ENCODE results near the gene RUVBL2. TPM values are rescaled to one million over a fixed set of nuclear protein-coding genes. Genes with fewer than 3 reads are reported as not detected.
A peak's percentile ranks its signal among the peaks of the same experiment; 100 is the strongest.

Gene RUVBL2
- total RNA-seq, 1 donor from 2014 or later, result 170 TPM

DNA sequence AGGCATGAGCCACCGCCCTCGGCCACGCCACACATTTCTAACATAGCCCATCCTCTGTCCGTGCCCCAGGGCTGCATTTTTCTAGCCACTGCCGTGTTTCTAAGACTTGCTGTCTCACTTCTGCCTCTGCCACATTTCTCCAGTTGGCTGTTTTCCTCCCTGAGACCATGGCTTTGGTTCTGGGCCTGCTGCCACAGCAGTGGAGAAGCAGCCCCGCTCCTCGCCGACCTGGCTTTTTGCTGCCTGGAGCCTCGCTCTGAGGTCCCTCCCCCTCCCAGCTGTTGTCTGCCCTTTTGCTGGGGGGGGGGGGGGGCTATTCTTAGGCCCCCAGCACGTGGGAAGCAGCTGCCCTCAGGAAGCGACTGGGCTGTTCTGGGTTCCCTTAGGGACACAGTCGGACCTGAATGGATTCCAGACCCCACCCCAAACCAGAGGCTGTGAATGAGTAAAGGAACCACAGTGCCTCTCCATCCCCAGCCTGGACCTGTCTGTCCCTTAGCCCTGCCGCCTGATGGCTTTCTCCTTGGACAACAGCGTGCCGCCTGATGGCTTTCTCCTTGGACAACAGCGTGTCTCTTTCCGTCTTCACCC, 3.9 kb upstream of the RUVBL2 start:
- no peak for DNase-seq (ENCODE audit: low read depth)

- DNase-seq (ENCODE audit: low read depth), result no peak
Observed at GRCh38 chr19:48990400-48990799, 3.3 kb upstream of the RUVBL2 start.

DNA sequence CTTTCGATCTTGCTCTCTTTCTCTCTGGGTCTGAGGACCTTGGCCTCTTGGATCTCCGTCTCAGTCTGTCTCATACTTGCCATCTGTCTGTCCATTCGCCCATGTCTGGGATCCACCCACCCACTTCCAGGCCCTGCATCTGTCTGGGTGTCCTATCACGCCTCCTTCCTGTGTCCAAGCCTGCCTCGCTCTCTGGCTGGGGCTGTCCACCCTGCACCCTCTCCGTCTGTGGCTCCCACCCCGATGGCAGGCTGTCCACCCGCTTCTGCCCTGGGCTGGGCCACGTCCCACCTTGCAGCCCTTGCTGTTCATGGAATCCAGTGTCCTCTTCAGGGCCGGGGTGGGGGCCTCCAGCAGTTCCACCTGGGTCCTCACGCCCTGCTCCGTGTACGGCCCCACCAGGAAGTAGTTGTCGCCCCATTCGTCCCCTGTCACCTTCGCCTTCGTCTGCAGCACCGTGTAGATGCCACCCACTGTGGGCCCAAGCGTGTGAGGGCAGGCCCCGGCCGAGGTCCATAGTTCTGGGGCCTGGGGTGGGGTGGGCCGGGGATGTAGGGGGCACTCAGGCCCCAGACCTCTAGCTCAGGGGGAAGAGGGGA, 2.6 kb upstream of the RUVBL2 start:
- DNase-seq (ENCODE audit: low read depth), result no peak

GRCh38 chr19:48991873-48992580, 1.7 kb upstream of the RUVBL2 start:
- peak; percentile 77 for DNase-seq (ENCODE audit: low read depth)

GRCh38 chr19:48992581-48993174, 1.0 kb upstream of the RUVBL2 start:
- no peak for DNase-seq (ENCODE audit: low read depth)

DNA sequence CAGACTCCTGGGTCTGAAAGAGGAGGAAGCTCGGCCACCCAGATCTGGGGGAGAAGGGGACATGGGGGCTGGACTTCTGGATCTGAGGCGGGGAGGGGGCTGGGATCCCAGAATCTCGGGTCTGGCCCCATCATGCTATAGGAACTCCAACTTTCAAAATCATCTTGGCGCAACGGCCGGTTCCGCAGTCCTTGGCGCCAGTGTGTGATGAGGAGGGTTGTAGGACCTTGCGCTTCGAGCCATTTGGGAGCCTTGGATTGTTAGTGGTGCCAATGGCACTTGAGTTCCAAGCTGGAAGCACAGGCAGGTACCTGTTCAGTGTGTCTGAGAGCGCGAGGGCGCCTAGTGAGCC, 324 bp downstream of the RUVBL2 start:
- no peak for DNase-seq (ENCODE audit: low read depth)

DNA sequence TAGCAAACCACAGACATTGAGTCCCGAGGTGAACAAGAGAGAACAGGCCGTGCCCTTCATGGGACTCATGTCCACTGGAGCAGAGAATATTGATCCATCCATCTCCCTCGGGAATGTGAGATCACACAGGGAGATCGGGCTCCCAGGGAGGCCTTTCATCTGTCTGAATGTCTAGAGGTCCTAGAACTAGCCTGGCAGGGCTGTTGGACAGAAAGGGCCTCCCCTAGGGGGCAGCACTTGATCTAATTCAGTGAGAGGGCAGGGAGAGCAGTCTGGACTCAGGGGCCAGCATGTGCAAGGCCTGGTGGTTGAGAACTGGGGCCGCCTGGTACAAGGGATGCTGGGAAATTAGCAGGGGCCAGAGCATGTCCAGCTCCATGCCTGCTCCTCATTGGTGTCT, 4.3 kb downstream of the RUVBL2 start:
- peak; percentile 54 for DNase-seq (ENCODE audit: low read depth)

GRCh38 chr19:48999481-49000325, 6.0 kb downstream of the RUVBL2 start:
- peak; percentile 49 for DNase-seq (ENCODE audit: low read depth)

GRCh38 chr19:49004133-49004532, 10.4 kb downstream of the RUVBL2 start:
- DNase-seq (ENCODE audit: low read depth), result no peak

GRCh38 chr19:49004964-49005614, 11.4 kb downstream of the RUVBL2 start:
- no peak for DNase-seq (ENCODE audit: low read depth)

GRCh38 chr19:49006905-49007304, 13.2 kb downstream of the RUVBL2 start:
- no peak for DNase-seq (ENCODE audit: low read depth)

DNA sequence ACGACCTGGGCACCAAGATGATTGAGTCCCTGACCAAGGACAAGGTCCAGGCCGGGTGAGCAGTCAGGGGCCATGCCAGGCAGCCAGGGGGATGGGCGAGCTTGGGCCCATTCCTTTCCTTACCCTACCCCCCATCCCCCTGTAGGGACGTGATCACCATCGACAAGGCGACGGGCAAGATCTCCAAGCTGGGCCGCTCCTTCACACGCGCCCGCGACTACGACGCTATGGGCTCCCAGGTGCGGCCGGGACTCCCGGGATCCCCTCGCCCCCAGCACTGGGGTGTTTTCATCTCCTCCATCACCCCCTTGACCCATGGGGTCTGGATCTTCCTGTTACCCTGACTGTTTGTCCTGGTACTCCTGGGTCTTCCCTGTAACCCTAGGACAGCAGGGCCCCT, 16.1 kb downstream of the RUVBL2 start:
- no peak for DNase-seq (ENCODE audit: low read depth)

- DNase-seq (ENCODE audit: low read depth), result no peak
Observed at GRCh38 chr19:49010453-49010852, 16.8 kb downstream of the RUVBL2 start.

- no peak for DNase-seq (ENCODE audit: low read depth)
Observed at GRCh38 chr19:49011194-49011593, 17.5 kb downstream of the RUVBL2 start.

DNA sequence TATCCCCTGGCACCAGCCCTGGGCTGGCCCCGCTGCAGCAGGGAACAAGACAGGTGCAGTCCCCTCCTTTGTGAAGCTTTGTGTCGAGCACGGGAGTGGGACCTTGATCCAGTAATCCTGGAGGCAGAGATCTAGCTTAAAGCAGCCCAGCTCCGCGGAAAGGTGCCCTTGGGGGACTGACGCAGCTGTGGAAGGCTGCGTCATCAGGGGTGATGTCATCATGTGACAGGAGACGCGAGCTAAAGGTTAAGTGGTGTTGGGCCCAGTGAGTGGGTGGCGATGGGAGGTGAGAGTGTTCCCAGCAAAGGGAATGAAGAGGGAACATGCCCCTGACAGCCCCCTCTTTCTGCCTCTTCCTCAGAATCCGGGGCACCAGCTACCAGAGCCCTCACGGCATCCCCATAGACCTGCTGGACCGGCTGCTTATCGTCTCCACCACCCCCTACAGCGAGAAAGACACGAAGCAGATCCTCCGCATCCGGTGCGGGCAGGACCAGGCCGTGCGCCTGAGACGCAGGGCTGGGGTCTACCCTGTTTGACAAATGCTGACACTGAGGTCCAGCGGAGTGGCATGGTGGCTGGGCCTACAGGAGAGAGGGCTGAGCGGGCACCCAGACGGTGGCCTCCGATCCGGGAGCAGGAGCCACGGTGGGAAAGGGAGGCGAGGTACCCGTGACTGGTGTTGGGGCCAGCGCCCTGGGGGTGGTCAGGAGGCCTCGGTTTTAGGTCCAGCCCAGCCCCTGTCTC, 20.6 kb downstream of the RUVBL2 start:
- DNase-seq (ENCODE audit: low read depth), result no peak

- no peak for DNase-seq (ENCODE audit: low read depth)
Observed at GRCh38 chr19:49014870-49015255, 21.2 kb downstream of the RUVBL2 start.

GRCh38 chr19:49016067-49016839, 22.6 kb downstream of the RUVBL2 start:
- DNase-seq (ENCODE audit: low read depth), result no peak

DNA sequence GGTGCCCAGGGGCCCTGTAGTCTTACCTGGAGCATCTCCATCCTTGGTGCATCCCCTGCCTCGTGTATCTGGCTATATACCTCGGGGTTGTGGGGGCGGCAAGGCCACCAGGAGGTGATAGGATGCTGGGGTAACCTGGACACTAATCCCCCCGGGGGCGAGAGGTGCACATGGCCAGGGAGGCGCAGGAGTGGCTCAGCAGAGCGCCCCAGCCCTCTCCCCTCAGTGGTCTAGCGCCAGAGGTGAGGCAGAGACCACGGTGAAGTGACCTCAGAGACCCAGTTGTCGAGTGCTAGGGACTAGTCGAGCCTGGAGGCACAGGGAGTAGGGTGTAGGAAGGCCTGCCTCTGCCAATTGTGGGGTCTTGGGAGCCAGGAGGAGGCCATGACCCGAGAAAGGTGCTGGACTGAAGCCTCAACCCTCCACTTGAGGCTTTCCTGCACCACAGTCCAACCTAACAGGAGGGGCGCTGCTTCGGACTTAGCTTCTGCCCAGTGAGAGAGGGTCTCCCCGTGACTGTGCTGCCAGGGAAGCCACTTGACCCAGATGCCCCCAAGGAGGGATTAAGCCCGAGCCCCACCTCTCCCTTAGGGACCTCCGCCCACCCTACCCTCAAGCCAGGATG, 23.5 kb downstream of the RUVBL2 start, which contains the start of gene LHB:
TSS of gene LHB (minus strand) at position 51 of the 625 bp plus-strand sequence. CDS start at position 41, 10 bp downstream.
- DNase-seq (ENCODE audit: low read depth), result no peak

DNA sequence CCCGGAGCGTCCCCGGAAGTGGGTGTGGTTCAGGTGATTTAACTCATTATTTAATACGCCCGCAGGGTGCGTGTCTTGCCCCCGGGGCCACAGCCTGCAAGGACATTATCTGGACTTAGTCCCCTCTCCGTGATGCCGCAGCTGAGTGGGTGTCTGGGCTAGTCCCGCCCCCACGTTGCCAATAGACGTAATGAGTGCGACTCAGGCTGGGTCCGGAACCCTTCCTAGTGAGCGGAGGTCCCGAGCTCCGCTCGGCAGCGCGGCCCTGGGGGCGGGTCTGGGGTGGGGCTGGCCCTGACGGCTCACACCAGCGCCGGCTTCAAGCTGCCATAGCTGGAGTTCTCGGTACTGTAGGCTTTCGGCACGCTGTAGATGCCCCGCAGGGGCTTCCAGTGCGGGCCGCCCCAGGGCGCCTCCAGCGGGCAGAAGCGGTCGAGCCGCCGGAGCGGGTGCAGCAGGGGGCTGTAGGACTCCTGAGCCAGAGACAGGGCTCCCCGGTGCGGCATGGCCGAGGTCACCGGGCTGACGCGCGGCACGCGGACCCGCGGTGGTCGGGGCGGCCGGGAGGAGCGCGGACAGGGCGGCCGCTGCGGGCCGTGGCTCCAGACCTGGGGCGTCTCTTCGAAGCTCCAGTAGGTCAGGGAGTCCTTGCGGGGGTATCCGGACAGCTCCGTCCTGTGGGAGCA, 24.1 kb downstream of the RUVBL2 start:
- DNase-seq (ENCODE audit: low read depth), result no peak

Data from renal cortical epithelial cell (primary cell).